HG02759 (cell line): ENCODE data around the gene DTWD2.
"Not testable (repeated sequence)": the region's sequence is repeated elsewhere in the genome, so short reads cannot be mapped to it uniquely, and the experiment has no call there.

Source experiments
- ATAC-seq: cut with Tn5 transposase; IDR thresholded peaks from one replicate; pipeline ENCODE4 v1.9.1; 2021; ENCODE audit warnings: mild to moderate bottlenecking, moderate library complexity; ENCODE audit not compliant: unreplicated experiment

The DTWD2 gene

DNA sequence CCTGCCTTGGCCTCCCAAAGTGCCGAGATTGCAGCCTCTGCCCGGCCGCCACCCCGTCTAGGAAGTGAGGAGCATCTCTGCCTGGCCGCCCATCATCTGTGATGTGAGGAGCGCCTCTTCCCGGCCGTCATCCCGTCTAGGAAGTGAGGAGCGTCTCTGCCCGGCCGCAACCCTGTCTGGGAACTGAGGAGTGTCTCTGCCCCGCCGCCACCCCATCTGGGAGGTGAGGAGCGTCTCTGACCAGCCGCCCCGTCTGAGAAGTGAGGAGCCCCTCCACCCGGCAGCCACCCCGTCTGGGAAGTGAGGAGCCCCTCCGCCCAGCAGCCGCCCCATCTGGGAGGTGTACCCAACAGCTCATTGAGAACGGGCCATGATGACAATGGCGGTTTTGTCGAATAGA lies 10.5 kb upstream of the DTWD2 start:
- ATAC-seq = not testable (repeated sequence)

DNA sequence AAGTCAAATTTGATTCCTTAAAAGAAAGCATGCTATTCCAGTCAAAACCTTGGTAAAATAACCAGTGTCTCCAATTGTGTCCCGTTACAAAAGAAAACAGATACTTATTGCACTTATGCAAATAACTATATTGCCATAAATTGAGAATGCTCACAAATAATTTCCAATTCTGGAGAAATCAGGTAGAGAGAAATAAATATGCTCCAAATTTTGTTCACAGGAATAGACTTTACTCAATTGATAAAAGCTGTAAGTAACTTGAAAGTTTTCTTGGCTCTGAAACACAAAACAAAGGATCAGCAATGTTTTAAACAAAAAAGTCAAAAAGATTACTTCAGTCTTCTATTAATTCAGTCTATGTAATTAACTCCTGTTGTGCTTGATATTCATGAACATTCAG lies 7.8 kb upstream of the DTWD2 start:
- ATAC-seq = no peak

DNA sequence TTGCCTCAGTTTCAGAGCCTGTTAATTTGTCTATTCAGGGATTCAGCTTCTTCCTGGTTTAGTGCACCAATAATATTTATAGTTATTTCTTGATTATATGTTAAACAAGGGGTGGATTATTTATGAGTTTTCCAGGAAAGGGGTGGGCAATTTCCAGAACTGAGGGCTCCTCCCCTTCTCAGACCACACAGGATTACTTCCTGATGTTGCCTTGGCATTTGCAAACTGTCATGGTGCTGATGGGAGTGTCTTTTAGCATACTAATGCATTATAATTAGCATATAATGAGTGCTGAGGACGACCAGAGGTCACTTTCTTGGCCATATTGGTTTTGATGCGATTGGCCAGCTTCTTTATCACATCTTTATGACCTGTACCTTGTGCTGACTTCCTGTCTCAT lies 6.2 kb upstream of the DTWD2 start:
- no peak for ATAC-seq

DNA sequence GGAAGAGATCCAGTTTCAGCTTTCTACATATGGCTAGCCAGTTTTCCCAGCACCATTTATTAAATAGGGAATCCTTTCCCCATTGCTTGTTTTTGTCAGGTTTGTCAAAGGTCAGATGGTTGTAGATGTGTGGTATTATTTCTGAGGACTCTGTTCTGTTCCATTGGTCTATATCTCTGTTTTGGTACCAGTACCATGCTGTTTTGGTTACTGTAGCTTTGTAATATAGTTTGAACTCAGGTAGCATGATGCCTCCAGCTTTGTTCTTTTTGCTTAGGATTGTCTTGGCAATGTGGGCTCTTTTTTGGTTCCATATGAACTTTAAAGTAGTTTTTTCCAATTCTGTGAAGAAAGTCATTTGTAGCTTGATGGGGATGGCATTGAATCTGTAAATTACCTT lies 4.8 kb upstream of the DTWD2 start:
- ATAC-seq = not testable (repeated sequence)

DNA sequence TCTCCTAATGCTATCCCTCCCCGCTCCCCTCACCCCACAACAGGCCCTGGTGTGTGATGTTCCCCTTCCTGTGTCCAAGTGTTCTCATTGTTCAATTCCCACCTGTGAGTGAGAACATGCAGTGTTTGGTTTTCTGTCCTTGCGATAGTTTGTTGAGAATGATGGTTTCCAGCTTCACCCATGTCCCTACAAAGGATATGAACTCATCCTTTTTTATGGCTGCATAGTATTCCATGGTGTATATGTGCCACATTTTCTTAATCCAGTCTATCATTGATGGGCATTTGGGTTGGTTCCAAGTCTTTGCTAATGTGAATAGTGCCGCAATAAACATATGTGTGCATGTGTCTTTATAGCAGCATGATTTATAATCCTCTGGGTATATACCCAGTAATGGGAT lies 3.7 kb upstream of the DTWD2 start:
- not testable (repeated sequence) for ATAC-seq

DNA sequence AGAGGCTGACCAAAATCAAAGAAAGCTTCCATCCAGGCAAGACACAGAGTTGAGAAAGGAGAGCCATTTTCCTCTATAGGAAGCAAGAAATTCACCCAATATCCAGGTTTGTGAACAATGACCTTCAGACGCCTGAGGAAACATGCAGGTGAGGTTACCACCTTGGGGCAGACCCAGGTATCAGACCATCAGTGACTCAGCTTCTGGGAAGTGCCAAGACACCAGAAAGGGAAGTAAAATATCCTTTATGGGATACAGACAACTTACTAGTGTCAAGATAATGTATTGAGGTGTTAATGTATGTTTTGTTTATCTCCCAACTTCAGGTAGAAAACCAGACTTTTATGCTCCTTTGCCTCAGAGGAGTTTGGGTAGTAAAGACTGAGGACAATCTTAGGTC lies 2.2 kb upstream of the DTWD2 start:
- no peak for ATAC-seq

DNA sequence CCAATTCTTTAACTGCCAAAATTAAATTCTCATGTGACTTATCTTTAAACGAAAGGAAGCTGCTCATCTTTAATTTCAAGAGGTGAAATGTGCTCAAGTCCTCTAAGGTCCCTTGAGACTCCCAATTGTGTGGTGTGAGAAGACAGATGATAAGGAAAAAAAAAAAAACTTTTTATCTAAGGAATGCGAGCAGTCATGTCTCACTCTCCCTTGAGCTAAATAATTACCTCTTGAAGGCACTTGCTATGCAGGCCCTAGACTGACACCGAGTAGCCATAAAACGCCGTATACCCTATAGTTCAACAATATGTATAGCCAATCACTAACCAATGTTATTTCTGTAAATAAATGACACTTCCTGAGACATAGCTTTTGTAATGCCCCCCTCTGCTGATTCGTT lies 1.5 kb upstream of the DTWD2 start:
- ATAC-seq = no peak

DNA sequence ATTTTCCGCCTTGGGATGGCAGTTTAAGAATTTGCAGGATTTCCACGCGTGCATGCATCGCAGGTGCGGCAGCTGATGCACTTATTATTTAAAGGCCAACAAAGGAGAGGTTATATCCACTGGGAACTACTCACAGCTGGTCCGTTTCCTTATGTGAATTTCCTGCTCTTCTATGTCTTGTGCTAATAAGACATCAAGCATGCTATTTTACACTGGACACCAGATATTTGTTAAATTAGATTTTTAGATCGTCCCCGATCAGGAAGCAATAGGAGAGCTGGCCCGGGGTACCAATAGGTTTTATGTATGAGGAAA lies 476 bp upstream of the DTWD2 start:
- ATAC-seq = no peak

DNA sequence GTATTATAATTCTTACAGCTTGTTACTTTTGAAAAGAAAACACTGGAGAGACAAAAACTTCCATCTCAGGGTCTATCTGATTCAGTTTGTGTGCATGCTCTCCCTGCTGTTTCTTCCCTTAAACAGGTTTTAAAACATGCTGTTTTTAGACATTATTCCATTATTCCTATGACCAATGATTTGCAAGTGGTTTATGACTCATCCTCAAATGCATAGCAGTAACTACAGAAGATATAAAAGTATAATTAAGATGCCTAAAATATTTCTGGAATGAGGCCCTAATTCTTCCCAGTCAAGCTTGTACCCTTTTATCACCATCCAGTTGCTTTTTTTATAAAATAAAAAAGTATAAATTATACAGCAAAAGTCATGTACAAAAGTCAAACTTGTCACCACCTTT lies 3.7 kb downstream of the DTWD2 start:
- ATAC-seq = no peak

DNA sequence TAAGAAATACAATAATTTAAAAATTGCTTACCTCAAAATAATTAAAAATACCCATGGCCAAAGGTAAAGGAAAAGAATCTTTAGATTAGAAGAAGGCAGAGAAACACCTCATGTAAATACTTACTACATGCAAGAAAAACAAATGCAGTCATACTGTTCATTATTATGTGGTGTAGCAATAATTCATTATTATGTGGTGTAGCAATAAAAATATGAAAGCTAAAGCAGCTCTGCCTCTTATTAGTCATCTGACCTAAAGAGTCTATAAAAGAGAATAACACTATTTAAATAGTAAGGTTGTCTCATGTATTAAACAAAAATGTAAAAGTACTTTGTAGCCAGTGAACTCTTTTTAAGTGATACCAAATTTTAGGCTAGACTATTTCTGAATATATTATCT lies 6.6 kb downstream of the DTWD2 start:
- no peak for ATAC-seq

DNA sequence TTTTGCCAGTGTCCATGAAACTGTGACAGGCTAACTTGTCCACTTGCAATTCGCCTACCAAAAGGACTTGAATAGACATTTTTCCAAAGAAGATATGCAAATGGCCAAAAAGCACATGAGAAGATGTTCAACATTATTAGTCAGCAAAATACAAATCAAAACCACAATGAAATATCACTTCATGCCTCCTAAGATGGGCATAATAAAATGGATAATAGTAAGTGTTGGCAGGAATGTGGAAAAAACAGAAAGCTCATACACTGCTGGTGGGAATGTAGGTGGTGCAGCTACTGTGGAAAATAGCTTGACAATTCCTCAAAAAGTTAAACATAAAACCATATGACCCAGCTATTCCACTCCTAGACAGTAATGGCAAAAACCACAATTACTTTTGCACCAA lies 7.9 kb downstream of the DTWD2 start:
- no peak for ATAC-seq

DNA sequence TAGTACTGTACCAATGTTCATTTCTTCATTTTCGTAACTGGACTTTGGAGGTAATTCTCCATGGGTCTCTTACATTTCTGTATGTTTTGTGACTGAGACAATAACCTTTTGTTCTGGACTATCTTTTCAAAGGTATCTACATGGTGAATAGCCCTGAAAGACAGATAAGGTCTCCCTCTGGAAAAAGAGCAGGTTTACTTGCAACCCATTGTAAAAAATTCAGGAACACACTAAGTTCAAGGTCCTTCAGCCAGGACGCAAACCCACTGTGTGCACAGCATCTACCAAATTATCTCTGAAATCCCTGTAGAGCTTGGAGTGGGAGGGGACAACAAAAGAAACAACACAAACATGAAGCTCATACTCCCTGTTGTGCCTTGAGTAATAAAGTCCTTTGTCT lies 8.3 kb downstream of the DTWD2 start:
- no peak for ATAC-seq

DNA sequence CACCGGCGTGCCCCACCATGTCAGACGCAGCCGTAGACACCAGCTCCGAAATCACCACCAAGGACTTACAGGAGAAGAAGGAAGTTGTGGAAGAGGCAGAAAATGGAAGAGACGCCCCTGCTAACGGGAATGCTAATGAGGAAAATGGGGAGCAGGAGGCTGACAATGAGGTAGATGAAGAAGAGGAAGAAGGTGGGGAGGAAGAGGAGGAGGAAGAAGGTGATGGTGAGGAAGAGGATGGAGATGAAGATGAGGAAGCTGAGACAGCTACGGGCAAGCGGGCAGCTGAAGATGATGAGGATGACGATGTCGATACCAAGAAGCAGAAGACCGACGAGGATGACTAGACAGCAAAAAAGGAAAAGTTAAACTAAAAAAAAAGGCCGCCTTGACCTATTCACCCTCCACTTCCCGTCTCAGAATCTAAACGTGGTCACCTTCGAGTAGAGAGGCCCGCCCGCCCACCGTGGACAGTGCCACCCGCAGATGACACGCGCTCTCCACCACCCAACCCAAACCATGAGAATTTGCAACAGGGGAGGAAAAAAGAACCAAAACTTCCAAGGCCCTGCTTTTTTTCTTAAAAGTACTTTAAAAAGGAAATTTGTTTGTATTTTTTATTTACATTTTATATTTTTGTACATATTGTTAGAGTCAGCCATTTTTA lies 14.4 kb downstream of the DTWD2 start:
- not testable (repeated sequence) for ATAC-seq

DNA sequence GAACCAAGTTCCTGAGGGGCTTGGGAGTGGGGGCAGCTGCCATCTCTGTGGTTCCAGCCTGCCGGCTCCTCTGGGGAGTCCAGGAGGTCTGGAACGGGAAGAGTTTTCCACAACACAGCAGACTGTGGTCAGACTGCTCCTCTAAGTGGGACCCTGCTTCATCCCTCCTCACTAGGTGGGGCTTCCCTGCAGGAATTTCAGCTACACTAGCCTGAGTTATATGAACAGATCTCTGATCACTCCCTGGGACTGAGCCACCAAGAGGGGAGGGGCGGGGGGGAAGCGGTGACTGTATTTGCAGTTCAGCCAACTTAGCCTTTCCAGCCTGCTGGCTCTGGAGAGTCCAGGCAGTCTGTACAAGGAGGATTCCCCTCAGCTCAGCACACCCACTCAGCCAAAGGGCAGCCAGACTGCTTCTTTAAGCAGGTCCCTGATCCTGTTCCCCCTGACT lies 19.4 kb downstream of the DTWD2 start:
- no peak for ATAC-seq

DNA sequence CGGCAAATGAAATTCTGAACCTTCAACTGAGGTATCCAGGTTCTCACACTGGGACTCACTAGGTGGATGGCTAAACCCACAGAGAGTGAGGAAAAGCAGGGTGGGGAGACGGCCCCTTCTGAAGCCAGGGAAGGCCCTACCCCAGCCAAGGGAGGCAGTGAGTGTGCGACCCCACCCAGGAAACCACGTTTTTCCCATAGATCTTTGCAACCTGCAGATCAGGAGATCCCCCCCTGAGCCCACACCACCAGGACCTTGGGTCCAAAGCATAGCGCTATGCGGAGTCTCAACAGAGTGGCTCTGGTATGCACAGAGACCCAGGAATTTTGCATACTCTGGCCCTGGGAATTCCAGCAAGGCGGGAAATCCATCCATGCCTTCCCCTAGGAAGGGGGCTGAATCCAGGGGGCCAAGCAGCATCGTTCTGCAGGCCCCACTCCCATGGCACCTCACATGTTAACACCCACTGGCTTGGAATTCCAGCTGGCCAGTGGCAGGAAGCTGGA lies 19.9 kb downstream of the DTWD2 start:
- ATAC-seq = no peak

DNA sequence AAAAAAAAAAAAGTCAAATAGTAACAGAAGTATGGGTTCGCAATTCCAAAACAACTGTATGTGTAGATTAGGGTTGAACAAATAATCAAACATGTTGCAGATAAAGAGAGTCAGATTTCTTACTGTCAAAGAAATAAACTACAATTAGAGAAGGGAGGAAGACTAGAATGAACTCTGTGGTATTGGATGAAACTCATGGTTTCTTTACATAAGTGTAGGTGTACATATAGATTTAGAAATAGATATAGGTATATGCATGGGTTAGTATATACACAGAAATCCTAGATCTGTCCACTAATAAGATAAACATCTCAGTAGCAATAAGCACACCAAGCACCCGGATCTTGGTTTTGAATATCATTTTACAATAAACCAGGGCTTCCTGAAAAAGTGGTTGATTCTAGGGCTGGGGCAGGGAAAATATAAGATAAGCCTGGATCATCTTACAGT lies 21.3 kb downstream of the DTWD2 start:
- no peak for ATAC-seq

DNA sequence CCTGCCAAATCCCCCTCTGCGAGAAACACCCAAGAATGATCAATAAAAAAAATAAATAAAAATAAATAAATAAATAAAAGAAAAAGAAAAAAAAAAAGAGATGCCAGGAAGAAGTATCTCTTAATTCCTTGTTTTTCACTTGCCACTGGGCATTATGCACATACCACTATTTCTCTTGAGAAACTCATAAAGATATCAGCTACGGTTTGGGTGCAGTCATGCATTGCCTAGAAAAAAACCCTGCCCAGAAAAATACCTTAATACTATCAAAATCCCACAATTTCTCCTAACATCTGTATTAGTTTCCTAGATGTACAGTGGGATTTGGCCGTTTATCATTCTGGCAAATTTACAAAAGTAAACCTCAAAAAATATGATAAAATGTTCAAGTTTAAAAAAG lies 22.5 kb downstream of the DTWD2 start:
- no peak for ATAC-seq

DNA sequence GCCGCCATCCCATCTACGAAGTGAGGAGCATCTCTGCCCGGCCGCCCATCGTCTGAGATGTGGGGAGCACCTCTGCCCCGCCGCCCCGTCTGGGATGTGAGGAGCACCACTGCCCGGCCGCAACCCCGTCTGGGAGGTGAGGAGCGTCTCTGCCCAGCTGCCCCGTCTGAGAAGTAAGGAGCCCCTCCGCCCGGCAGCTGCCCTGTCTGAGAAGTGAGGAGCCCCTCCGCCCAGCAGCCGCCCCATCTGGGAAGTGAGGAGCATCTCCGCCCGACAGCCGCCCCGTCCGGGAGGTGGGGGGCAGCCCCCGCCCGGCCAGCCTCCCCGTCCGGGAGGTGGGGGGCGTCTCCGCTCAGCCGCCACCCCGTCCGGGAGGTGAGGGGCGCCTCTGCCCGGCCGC lies 23.4 kb downstream of the DTWD2 start:
- ATAC-seq = not testable (repeated sequence)

DNA sequence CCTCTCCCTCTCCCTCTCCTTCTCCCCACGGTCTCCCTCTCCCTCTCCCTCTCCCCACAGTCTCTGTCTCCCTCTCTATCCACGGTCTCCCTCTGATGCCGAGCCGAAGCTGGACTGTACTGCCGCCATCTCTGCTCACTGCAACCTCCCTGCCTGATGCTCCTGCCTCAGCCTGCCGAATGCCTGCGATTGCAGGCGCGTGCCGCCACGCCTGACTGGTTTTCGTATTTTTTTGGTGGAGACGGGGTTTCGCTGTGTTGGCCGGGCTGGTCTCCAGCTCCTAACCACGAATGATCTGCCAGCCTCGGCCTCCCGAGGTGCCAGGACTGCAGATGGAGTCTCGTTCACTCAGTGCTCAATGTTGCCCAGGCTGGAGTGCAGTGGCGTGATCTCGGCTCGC lies 24.0 kb downstream of the DTWD2 start:
- not testable (repeated sequence) for ATAC-seq

DNA sequence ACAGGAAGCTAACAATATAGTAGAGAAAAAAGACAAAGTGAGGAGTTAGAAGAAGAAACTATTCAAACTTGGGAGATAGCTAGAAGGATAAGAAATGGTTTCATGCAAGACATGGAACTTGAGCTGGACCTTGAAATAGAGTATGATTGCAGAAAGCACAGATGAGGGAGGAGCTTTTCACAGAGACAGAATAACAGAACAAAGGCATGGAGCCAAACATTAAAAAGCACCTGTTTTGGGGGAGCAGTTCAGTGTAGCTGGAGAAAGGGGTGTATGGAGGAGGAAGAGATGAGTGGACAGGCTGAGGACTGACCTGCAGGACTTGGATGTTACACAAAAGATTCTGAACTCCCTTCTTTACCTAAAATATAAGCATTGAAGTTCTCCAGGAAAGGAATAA lies 25.2 kb downstream of the DTWD2 start:
- no peak for ATAC-seq

DNA sequence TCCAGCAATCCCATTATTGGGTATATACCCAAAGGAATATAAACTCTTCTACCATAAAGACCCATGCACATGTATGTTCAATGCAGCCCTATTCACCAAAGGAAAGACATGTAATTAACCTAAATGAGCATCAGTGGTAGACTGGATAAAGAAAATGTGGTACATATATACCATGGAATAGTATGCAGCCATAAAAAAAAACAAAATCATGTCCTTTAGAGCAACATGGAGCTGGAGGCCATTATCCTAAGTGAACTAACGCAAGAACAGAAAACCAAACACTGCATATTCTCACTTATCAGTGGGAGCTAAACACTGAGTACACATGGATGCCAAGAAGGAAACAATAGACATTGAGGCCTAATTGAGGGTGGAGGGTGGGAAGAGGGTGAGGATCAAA lies 27.8 kb downstream of the DTWD2 start:
- no peak for ATAC-seq

DNA sequence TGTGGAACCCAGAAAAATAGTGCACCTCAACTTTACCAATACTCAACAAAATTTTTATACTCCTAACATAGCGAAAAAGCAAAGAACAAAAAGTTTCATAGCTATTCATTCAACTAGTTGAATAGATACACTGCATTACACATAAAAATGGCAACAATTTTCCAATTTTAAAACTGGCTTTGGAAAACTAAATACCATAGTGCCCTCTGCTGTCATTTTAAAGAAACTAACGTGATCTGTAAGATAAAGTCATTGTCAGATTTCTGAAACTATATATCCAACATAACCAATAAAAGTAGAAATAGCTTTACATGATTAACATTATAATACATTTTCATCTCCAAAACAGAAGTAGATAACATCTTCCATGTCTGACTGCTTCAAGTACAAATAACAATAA lies 31.6 kb downstream of the DTWD2 start:
- ATAC-seq = no peak

DNA sequence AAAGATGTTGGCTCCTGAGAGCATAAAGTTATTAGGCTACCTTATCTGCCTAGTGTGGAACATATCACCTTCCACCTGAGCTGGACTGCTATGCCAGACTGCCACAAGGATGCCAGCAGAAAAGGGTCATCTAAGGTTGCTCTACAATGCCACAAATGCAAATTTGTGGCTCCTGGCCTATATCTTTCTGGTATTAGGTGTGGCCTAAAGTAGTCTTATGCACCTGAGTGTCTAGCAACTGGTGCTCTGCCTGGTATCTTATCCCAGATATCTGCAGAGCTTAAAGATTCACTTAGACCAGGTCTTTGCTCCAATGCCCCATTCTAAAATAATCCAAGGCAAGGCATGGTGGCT lies 34.7 kb downstream of the DTWD2 start:
- ATAC-seq = no peak
